Parathyroid adenoma (tissue), 2 donors: ENCODE measurements around the gene MCU.

Source experiments
- H2AFZ ChIP-seq: fragments of 300-600 bp; sonication (generic); one replicate; pipeline ENCODE4 v1.7.0; 2017; ENCODE audit warnings: antibody characterized with exemption, mild to moderate bottlenecking
- H3K27ac ChIP-seq: fragments of 300-600 bp; sonication (generic); one replicate; pipeline ENCODE4 v1.7.0; 2017
- H3K27me3 ChIP-seq: fragments of 300-600 bp; sonication (generic); one replicate; pipeline ENCODE4 v1.7.0; 2017; ENCODE audit warnings: low read length; ENCODE audit not compliant: control insufficient read depth, insufficient read depth
- H3K36me3 ChIP-seq: fragments of 300-600 bp; sonication (generic); one replicate; pipeline ENCODE4 v1.7.0; 2017; ENCODE audit warnings: low read length; ENCODE audit not compliant: control insufficient read depth, insufficient read depth
- H3K4me1 ChIP-seq: fragments of 300-600 bp; sonication (generic); one replicate; pipeline ENCODE4 v1.7.0; 2017; ENCODE audit warnings: control low read depth
- H3K4me2 ChIP-seq: fragments of 300-600 bp; sonication (generic); one replicate; pipeline ENCODE4 v1.7.0; 2017; ENCODE audit warnings: low read length
- H3K4me3 ChIP-seq: fragments of 300-600 bp; sonication (generic); one replicate; pipeline ENCODE4 v1.7.0; 2017; ENCODE audit warnings: low read depth, low read length
- H3K79me2 ChIP-seq: fragments of 300-600 bp; sonication (generic); one replicate; pipeline ENCODE4 v1.7.0; 2017; ENCODE audit warnings: control low read depth
- H3K9ac ChIP-seq: fragments of 300-600 bp; sonication (generic); one replicate; pipeline ENCODE4 v1.7.0; 2017; ENCODE audit warnings: mild to moderate bottlenecking
- H3K9me3 ChIP-seq: fragments of 300-600 bp; sonication (generic); one replicate; pipeline ENCODE4 v1.7.0; 2017; ENCODE audit warnings: low read length; ENCODE audit not compliant: control insufficient read depth
- CTCF ChIP-seq: fragments of 300-600 bp; sonication (generic); IDR thresholded peaks from one replicate; pipeline ENCODE4 v1.7.0; 2017; ENCODE audit warnings: antibody characterized with exemption, mild to moderate bottlenecking
- donor health status: primary hyperparathyroidism.

Gene MCU

DNA sequence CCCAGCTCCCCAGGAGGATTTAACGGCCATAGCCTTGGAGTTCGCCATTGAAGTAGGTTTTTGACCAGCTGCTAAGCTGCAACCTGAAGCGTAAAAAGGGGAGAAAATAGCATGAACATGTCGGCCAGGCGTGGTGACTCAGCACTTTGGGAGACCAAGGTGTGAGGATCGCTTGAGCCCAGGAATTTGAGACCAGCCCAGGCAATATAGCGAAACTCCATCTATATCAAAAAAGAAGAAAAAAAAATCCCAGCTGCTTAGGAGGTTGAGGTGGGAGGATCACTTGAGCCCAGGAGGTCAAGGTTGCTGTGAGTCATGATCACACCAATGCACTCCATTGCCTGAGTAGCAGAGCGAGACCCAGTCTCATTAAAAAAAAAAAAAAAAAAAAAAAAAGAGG, 32.2 kb upstream of the MCU start:
- Histone ChIP-seq H3K9me3 (no peaks in the 10 kb centered on the region), H3K4me2 (no peak overlapping the region), H3K27me3 (no peaks in the 10 kb centered on the region), H2AFZ (no peak overlapping the region), H3K4me3 (no peak overlapping the region), H3K36me3 (no peaks in the 10 kb centered on the region), H3K79me2 (no peaks in the 10 kb centered on the region), H3K4me1 (no peaks in the 10 kb centered on the region), H3K9ac (no peak overlapping the region), H3K27ac (no peak overlapping the region)
- no peak for TF ChIP-seq CTCF

DNA sequence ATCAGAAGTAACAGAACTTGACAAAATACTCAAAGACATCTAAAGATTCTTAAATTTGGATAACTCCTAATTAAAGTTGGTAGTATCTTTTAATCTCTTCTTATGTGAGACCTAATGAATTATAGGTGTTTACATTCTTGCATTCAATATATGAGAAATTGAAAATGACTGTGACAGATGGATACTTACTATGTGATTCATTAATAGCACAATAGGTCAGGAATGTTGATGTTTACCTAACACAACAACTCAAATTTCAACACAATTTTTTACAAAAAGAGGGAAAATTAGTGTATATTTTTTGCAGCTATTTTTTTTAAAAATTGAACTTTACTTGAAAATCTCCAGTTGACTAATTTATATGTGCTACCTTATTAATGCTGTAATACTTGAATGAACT, 31.7 kb upstream of the MCU start:
- no peaks in the 10 kb centered on the region for H3K36me3 ChIP-seq
- no peak overlapping the region for H2AFZ ChIP-seq
- no peaks in the 10 kb centered on the region for H3K4me1 ChIP-seq
- TF ChIP-seq CTCF: no peak
- no peak overlapping the region for H3K9ac ChIP-seq
- no peak overlapping the region for H3K4me2 ChIP-seq
- H3K4me3 ChIP-seq: no peak overlapping the region
- no peaks in the 10 kb centered on the region for H3K27me3 ChIP-seq
- H3K27ac ChIP-seq: no peak overlapping the region
- no peaks in the 10 kb centered on the region for H3K9me3 ChIP-seq
- H3K79me2 ChIP-seq: no peaks in the 10 kb centered on the region

DNA sequence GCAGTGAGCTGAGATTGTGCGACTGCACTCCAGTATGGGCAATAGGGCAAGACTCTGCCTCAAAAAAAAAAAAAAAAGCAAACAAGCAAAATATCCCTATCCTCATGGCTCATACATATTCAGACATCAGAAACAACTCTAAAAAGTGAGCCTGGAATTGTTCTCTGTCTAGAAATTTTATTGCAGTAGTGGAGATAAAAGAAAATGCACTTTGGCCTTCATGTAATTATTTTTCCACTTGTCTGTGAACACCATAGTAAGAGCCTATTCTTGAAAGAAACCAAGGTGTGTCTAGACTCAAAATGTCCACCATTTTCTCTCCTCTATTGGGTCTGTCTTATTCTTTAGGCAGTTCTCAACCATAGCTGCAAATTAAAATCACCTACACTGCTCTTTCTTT, 30.5 kb upstream of the MCU start:
- no peak overlapping the region for H3K4me3 ChIP-seq
- no peak for TF ChIP-seq CTCF
- no peak overlapping the region for H3K9ac ChIP-seq
- H3K9me3 ChIP-seq: no peaks in the 10 kb centered on the region
- no peaks in the 10 kb centered on the region for H3K36me3 ChIP-seq
- H2AFZ ChIP-seq: no peak overlapping the region
- H3K79me2 ChIP-seq: no peaks in the 10 kb centered on the region
- no peak overlapping the region for H3K27ac ChIP-seq
- H3K4me2 ChIP-seq: no peak overlapping the region
- no peaks in the 10 kb centered on the region for H3K27me3 ChIP-seq
- no peaks in the 10 kb centered on the region for H3K4me1 ChIP-seq

- TF ChIP-seq CTCF: no peak
- no peaks in the 10 kb centered on the region for H3K4me1 ChIP-seq
- no peaks in the 10 kb centered on the region for H3K27me3 ChIP-seq
- H3K9me3 ChIP-seq: no peaks in the 10 kb centered on the region
- no peak overlapping the region for H3K4me3 ChIP-seq
- no peak overlapping the region for H2AFZ ChIP-seq
- no peaks in the 10 kb centered on the region for H3K79me2 ChIP-seq
- H3K9ac ChIP-seq: no peak overlapping the region
- no peak overlapping the region for H3K4me2 ChIP-seq
- no peaks in the 10 kb centered on the region for H3K36me3 ChIP-seq
- H3K27ac ChIP-seq: no peak overlapping the region
Measured at GRCh38 chr10:72663971-72664370, 28.0 kb upstream of the MCU start.

GRCh38 chr10:72665925-72666324, 26.0 kb upstream of the MCU start:
- H3K9ac ChIP-seq: no peak overlapping the region
- no peak overlapping the region for H2AFZ ChIP-seq
- H3K4me1 ChIP-seq: no peaks in the 10 kb centered on the region
- no peak overlapping the region for H3K4me3 ChIP-seq
- no peaks in the 10 kb centered on the region for H3K9me3 ChIP-seq
- H3K27ac ChIP-seq: no peak overlapping the region
- no peak overlapping the region for H3K4me2 ChIP-seq
- H3K27me3 ChIP-seq: no peaks in the 10 kb centered on the region
- TF ChIP-seq CTCF: no peak
- no peaks in the 10 kb centered on the region for H3K79me2 ChIP-seq
- no peaks in the 10 kb centered on the region for H3K36me3 ChIP-seq
